K562 (cell line): ENCODE data around the gene CCNQ. TPM values are rescaled to one million over a fixed set of nuclear protein-coding genes. Genes with fewer than 3 reads are reported as not detected.

ENCODE experiments used
- ATAC-seq: fragments of 200-7000 bp; cut with Tn5 transposase; 3 replicates; pipeline ENCODE4 v1.9.1; 2020; ENCODE audit warnings: moderate library complexity
- BruUV-seq: library from RNA; stranded (reverse); fragments of 400-500 nt; replicated peaks from 2 replicates; lab custom pipeline; 2021; lab: Mats Ljungman, UMichigan
- CTCF ChIA-PET: fragments of 300-600 bp; formaldehyde crosslinking; extraction: SDS; loops from one replicate; lab custom pipeline; 2021; ENCODE audit warnings: low intra/inter-chr PET ratio; lab: Yijun Ruan, JAX
- POLR2A ChIA-PET: fragments of 300-600, 350-650 bp; sonication (Branson Sonifier 250); formaldehyde crosslinking; extraction: SDS; loops from one replicate; lab custom pipeline; 2021; ENCODE audit warnings: antibody characterized with exemption, inconsistent platforms; lab: Yijun Ruan, JAX
- DNase-seq, 4 experiments: peaks; one replicate each; pipeline versions ENCODE4 v3.0.0 to v3.0.0-alpha.2; 2011 to 2018; ENCODE audit warnings: low spot score in 3 of 4, mixed read lengths in 3 of 4; ENCODE audit errors: extremely low read depth in 1 of 4
- FAIRE-seq: peaks from 2 replicates; lab custom pipeline; 2011; peaks lifted over from hg19 to GRCh38; lab: Jason Lieb, UNC
- H2AFZ ChIP-seq: 2 replicates; pipeline ENCODE4 v1.6.0; 2011; ENCODE audit warnings: low read depth, low read length, control low read depth, inconsistent platforms
- H3K27ac ChIP-seq: fragments of 200-600 bp; 3 replicates; pipeline ENCODE4 v1.8.0; 2011; ENCODE audit warnings: low read depth, mild to moderate bottlenecking, control low read depth, inconsistent platforms, low read length, moderate library complexity, mixed read lengths; ENCODE audit errors: extremely low read depth
- H3K27me3 ChIP-seq, 2 experiments: fragments of 300-600 bp in 1 of 2; 2 replicates in 1 of 2; 3 replicates in 1 of 2; pipeline versions ENCODE4 v1.6.0 to v1.8.0; 2011; ENCODE audit warnings: inconsistent platforms in 2 of 2, low read length in 2 of 2, mild to moderate bottlenecking in 1 of 2, mixed read lengths in 1 of 2, moderate library complexity in 1 of 2; ENCODE audit not compliant: control insufficient read depth in 2 of 2, insufficient read depth in 2 of 2
- H3K36me3 ChIP-seq: fragments of 300-600 bp; 3 replicates; pipeline ENCODE4 v1.8.0; 2011; ENCODE audit warnings: mild to moderate bottlenecking, low read length, inconsistent platforms; ENCODE audit not compliant: control insufficient read depth, insufficient read depth
- H3K4me1 ChIP-seq, 2 experiments: fragments of 200-600 bp in 1 of 2; replicated peaks in 1 of 2; 2 replicates in 1 of 2; 3 replicates in 1 of 2; pipeline versions ENCODE4 v1.5.1 to v1.8.0; 2011; ENCODE audit warnings: inconsistent platforms in 2 of 2, low read length in 2 of 2, mild to moderate bottlenecking in 1 of 2, mixed read lengths in 1 of 2, moderate library complexity in 1 of 2; ENCODE audit not compliant: control insufficient read depth in 2 of 2, insufficient read depth in 2 of 2
- H3K4me2 ChIP-seq: 2 replicates; pipeline ENCODE4 v1.6.1; 2011; ENCODE audit warnings: low read length, control low read depth, inconsistent platforms, mixed read lengths; ENCODE audit not compliant: insufficient read depth
- H3K4me3 ChIP-seq: fragments of 200-600 bp; sonication (generic), shearing (Covaris generic); 2 replicates; pipeline ENCODE4 v1.5.1; 2016; ENCODE audit warnings: control low read depth, inconsistent platforms
- H3K79me2 ChIP-seq: fragments of 200-600 bp; 3 replicates; pipeline ENCODE4 v1.8.0; 2011; ENCODE audit warnings: low read length, inconsistent platforms; ENCODE audit not compliant: control insufficient read depth, insufficient read depth
- H3K9ac ChIP-seq, 2 experiments: 2 replicates each; pipeline versions ENCODE4 v1.6.0 to v1.6.1; 2011; ENCODE audit warnings: low read depth in 2 of 2, low read length in 2 of 2, control low read depth in 1 of 2, inconsistent platforms in 1 of 2, mild to moderate bottlenecking in 1 of 2, mixed read lengths in 1 of 2; ENCODE audit not compliant: insufficient read depth in 1 of 2
- H3K9me1 ChIP-seq: one replicate; pipeline ENCODE4 v1.6.0; 2011; ENCODE audit warnings: inconsistent platforms, mild to moderate bottlenecking, low read length, moderate library complexity; ENCODE audit not compliant: control insufficient read depth, insufficient read depth
- H3K9me3 ChIP-seq: replicated peaks from 2 replicates; pipeline ENCODE4 v1.5.1; 2011; ENCODE audit warnings: low read depth, low read length, inconsistent platforms; ENCODE audit not compliant: control insufficient read depth, insufficient read depth
- H4K20me1 ChIP-seq: replicated peaks from 2 replicates; pipeline ENCODE4 v1.6.1; 2011; ENCODE audit warnings: low read length, inconsistent platforms, mixed read lengths; ENCODE audit not compliant: control insufficient read depth, insufficient read depth
- ATF4 ChIP-seq: fragments of 450-650 bp; formaldehyde crosslinking; IDR thresholded peaks from 2 replicates; pipeline ENCODE4 v1.4.0; 2022; ENCODE audit warnings: mild to moderate bottlenecking, moderate library complexity
- C11orf30 ChIP-seq: fragments of 450-650 bp; IDR thresholded peaks from 2 replicates; pipeline ENCODE4 v1.6.1; 2016; ENCODE audit warnings: low read depth, mild to moderate bottlenecking
- HNRNPK ChIP-seq: fragments of 200-400 bp; formaldehyde crosslinking; IDR thresholded peaks from one replicate; pipeline ENCODE4 v1.6.1; 2018; ENCODE audit warnings: mild to moderate bottlenecking, low read depth, low read length; ENCODE audit not compliant: poor library complexity, severe bottlenecking
- MCM3 ChIP-seq: fragments of 450-650 bp; IDR thresholded peaks from 2 replicates; pipeline ENCODE4 v1.6.1; 2016
- OTX1 ChIP-seq: fragments of 450-650 bp; formaldehyde crosslinking; IDR thresholded peaks from 2 replicates; pipeline ENCODE4 v1.4.0; 2022; ENCODE audit warnings: mild to moderate bottlenecking
- SMAD1 ChIP-seq: fragments of 150-350 bp; IDR thresholded peaks from 2 replicates; pipeline ENCODE4 v1.6.1; 2014; ENCODE audit warnings: low read length, low read depth; ENCODE audit not compliant: partially characterized antibody
- STAT5B ChIP-seq: fragments of 250-450 bp; sonication (Bioruptor Pico); IDR thresholded peaks from 2 replicates; pipeline ENCODE4 v1.8.0; 2021; ENCODE audit warnings: mild to moderate bottlenecking, inconsistent platforms
- TEAD4 ChIP-seq, 2 experiments: sonication (generic) in 1 of 2; formaldehyde crosslinking in 1 of 2; IDR thresholded peaks; 2 replicates each; pipeline versions ENCODE4 v1.6.1 to v1.8.0; 2012 to 2022; ENCODE audit warnings: borderline replicate concordance in 1 of 2, inconsistent platforms in 1 of 2, low read length in 1 of 2, mild to moderate bottlenecking in 1 of 2, missing genetic modification reagents in 1 of 2
- ZBTB12 ChIP-seq: fragments of 250-450 bp; sonication (Bioruptor Pico); IDR thresholded peaks from 2 replicates; pipeline ENCODE4 v1.4.0; 2020
- ZNF212 ChIP-seq: fragments of 450-650 bp; formaldehyde crosslinking; IDR thresholded peaks from 2 replicates; pipeline ENCODE4 v1.4.0; 2020; ENCODE audit warnings: mild to moderate bottlenecking
- ZNF24 ChIP-seq: fragments of 450-650 bp; IDR thresholded peaks from 2 replicates; pipeline ENCODE4 v1.6.1; 2016
- ZNF707 ChIP-seq: fragments of 250-450 bp; sonication (Bioruptor Pico); conservative IDR thresholded peaks from 2 replicates; pipeline ENCODE4 v1.8.0; 2022; ENCODE audit warnings: inconsistent platforms, mild to moderate bottlenecking, moderate library complexity
- WGBS: fragments of 100-300 bp; shearing (Covaris generic); methylation state at CpG from one replicate; pipeline ENCODE4 v1.1.6; 2016; ENCODE audit warnings: low coverage, mixed read lengths; ENCODE audit not compliant: insufficient coverage; ENCODE audit errors: missing lambda C conversion rate; 5-methylcytosine and 5-hydroxymethylcytosine counted together
- in situ Hi-C: fragments of 300-500 bp; cut with MboI; formaldehyde crosslinking; loops from 4 replicates; pipeline ENCODE4 v1.15.0; 2018; ENCODE audit warnings: inconsistent platforms, mixed read lengths
- intact Hi-C: fragments of 100-400 bp; cut with micrococcal nuclease; formaldehyde crosslinking; loops from 2 replicates; pipeline ENCODE4 v1.14.2; 2022
- polyA plus RNA-seq, 8 experiments: library from polyadenylated mRNA; depleted of rRNA in 4 of 8; stranded (reverse) in 5 of 8; unstranded in 3 of 8; fragments of >200 nt; fragmentation: Nextera tagmentation in 2 of 8; fragmentation: Illumina TruSeq in 1 of 8; extraction: Ambion mirVana in 2 of 8; extraction: Trizol in 1 of 8; gene quantifications; 2 replicates each; pipeline versions ENCODE4 v1.2.1 to v1.2.3, GENCODE V29; 2011 to 2014; ENCODE audit warnings: inconsistent platforms in 1 of 8, missing spikeins in 1 of 8
- total RNA-seq, 7 experiments: library from RNA; depleted of rRNA in 6 of 7; stranded (reverse); fragments of >200 nt in 6 of 7; fragmentation: Illumina TruSeq in 2 of 7; extraction: Trizol in 2 of 7; gene quantifications; 2 replicates each; pipeline versions ENCODE4 v1.2.1 to v1.2.3, GENCODE V29; 2011 to 2021; ENCODE audit warnings: low replicate concordance in 1 of 7
- TF ChIP-seq, protein P1 (sequence below): fragments of 250-450 bp; sonication (Bioruptor Pico); IDR thresholded peaks from 2 replicates; pipeline ENCODE4 v1.5.0; 2021
- TF ChIP-seq, protein P2 (sequence below): conservative IDR thresholded peaks from 2 replicates; pipeline ENCODE4 v1.6.1; 2011; ENCODE audit warnings: low read depth, mild to moderate bottlenecking, low read length; ENCODE audit not compliant: control insufficient read depth
- TF ChIP-seq, protein P3 (sequence below): sonication (generic); IDR thresholded peaks from 2 replicates; pipeline ENCODE4 v1.6.1; 2016
- TF ChIP-seq, protein P4 (sequence below): fragments of 200-800 bp; sonication (Bioruptor generic); IDR thresholded peaks from 2 replicates; pipeline ENCODE4 v1.6.1; 2017; ENCODE audit warnings: missing genetic modification characterization, missing compliant biosample characterization

CCNQ gene
- total and polyA plus RNA-seq, 9 of the 15 experiments (the other 6 are each of a cell fraction or from before 2014, with no cell fraction given) = 0.92 to 53.8 (median 25.3) TPM

- no peak overlapping the region for H3K4me3 ChIP-seq
- H2AFZ ChIP-seq = no peak overlapping the region
- in situ Hi-C loops (no loop called here), intact Hi-C loops (no loop called here)
- no peaks in the 10 kb centered on the region for H3K79me2 ChIP-seq
- H3K27ac ChIP-seq = no peak overlapping the region
- BruUV-seq = no TSS peak
- FAIRE-seq (no peak), ATAC-seq (no peak), DNase-seq (no peak)
- H3K9ac ChIP-seq = no peak overlapping the region; a peak in 1 of 4 replicates
- H3K9me1 ChIP-seq = no peaks in the 10 kb centered on the region
- 17% methylated on average over 1 of the region's 15 CpGs for WGBS
- no peaks in the 10 kb centered on the region for H3K36me3 ChIP-seq
- ChIA-PET POLR2A (interaction anchor here (0.5 kb wide), 1 partner anchor 8 kb away, joined by 3 read pairs; no protein-coding TSS in a partner anchor), CTCF (no interaction called here)
- peaks cover 22 to 79% of the 10 kb centered on the region in 2 experiments; a peak in 3 of 5 replicates for H3K27me3 ChIP-seq
- H4K20me1 ChIP-seq = peaks cover 6% of the 10 kb centered on the region; the same call in 1 of the 2 replicates
- no peak overlapping the region for H3K4me2 ChIP-seq
- H3K4me1 ChIP-seq = peaks cover 0 to 20% of the 10 kb centered on the region in 2 experiments; a peak in 2 of 5 replicates
- no peaks in the 10 kb centered on the region for H3K9me3 ChIP-seq
- TF ChIP-seq ZNF707 (CRISPR knock-in tag) (no peak), ATF4 (CRISPR knock-in tag) (no peak), ZNF212 (CRISPR knock-in tag) (no peak), C11orf30 (no peak), MCM3 (no peak), STAT5B (CRISPR knock-in tag) (no peak), ZNF24 (no peak), TEAD4 (IDR thresholded peaks at IDR 0.05; ENCODE audit: low read length) (no peak), TEAD4 (CRISPR knock-in tag; IDR thresholded peaks at IDR 0.05; ENCODE audit: borderline replicate concordance) (no peak), HNRNPK (no peak), ZBTB12 (no peak), OTX1 (CRISPR knock-in tag) (no peak), SMAD1 (no peak)
- TF ChIP-seq, protein P1, sequence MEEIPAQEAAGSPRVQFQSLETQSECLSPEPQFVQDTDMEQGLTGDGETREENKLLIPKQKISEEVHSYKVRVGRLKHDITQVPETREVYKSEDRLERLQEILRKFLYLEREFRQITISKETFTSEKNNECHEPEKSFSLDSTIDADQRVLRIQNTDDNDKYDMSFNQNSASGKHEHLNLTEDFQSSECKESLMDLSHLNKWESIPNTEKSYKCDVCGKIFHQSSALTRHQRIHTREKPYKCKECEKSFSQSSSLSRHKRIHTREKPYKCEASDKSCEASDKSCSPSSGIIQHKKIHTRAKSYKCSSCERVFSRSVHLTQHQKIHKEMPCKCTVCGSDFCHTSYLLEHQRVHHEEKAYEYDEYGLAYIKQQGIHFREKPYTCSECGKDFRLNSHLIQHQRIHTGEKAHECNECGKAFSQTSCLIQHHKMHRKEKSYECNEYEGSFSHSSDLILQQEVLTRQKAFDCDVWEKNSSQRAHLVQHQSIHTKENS = no peak
- TF ChIP-seq, protein P2, sequence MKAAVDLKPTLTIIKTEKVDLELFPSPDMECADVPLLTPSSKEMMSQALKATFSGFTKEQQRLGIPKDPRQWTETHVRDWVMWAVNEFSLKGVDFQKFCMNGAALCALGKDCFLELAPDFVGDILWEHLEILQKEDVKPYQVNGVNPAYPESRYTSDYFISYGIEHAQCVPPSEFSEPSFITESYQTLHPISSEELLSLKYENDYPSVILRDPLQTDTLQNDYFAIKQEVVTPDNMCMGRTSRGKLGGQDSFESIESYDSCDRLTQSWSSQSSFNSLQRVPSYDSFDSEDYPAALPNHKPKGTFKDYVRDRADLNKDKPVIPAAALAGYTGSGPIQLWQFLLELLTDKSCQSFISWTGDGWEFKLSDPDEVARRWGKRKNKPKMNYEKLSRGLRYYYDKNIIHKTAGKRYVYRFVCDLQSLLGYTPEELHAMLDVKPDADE = no peak
- TF ChIP-seq, protein P3, sequence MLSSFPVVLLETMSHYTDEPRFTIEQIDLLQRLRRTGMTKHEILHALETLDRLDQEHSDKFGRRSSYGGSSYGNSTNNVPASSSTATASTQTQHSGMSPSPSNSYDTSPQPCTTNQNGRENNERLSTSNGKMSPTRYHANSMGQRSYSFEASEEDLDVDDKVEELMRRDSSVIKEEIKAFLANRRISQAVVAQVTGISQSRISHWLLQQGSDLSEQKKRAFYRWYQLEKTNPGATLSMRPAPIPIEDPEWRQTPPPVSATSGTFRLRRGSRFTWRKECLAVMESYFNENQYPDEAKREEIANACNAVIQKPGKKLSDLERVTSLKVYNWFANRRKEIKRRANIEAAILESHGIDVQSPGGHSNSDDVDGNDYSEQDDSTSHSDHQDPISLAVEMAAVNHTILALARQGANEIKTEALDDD = no peak
- TF ChIP-seq, protein P4, sequence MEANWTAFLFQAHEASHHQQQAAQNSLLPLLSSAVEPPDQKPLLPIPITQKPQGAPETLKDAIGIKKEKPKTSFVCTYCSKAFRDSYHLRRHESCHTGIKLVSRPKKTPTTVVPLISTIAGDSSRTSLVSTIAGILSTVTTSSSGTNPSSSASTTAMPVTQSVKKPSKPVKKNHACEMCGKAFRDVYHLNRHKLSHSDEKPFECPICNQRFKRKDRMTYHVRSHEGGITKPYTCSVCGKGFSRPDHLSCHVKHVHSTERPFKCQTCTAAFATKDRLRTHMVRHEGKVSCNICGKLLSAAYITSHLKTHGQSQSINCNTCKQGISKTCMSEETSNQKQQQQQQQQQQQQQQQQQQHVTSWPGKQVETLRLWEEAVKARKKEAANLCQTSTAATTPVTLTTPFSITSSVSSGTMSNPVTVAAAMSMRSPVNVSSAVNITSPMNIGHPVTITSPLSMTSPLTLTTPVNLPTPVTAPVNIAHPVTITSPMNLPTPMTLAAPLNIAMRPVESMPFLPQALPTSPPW (CRISPR knock-in tag) = no peak
Observed at GRCh38 chrX:153627675-153628111, 28.8 kb upstream of the CCNQ start.
